Measurements from ENCODE around the gene LAMP2. TPM values are rescaled to one million over a fixed set of nuclear protein-coding genes. Genes with fewer than 3 reads are reported as not detected.
A peak's percentile ranks its signal among the peaks of the same experiment; 100 is the strongest.

LAMP2 gene
- total RNA-seq, 1 donor from 2014 or later = 146 TPM

DNA sequence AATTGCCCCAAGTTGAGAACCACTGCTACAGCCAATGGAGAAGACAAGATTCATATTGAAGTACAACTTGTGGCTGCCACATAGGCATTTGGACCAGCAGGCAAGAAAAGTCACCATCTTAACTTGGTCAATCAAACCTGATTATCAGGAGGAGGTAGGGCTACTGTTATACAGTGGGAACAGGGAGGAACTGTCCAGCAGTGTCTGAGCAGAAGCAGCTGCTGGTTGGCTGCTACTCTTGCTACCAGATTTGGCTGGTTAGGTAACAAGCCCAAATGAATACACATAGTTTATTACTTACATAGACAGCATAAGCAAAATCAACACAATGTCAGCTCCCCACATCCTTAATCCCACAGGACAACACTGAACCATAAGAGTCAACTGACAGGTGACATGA, 67.8 kb downstream of the LAMP2 start:
- Histone ChIP-seq H2AFZ (ENCODE audit: low read depth, low read length) (no peak overlapping the region), H3K27ac (ENCODE audit: low read depth, low read length) (no peak overlapping the region), H4K20me1 (ENCODE audit: insufficient read depth, low read length) (no peaks in the 10 kb centered on the region), H3K27me3 (ENCODE audit: insufficient read depth, low read length) (no peaks in the 10 kb centered on the region), H3K9me3 (ENCODE audit: insufficient read depth, low read depth, low read length) (no peaks in the 10 kb centered on the region), H3K4me1 (ENCODE audit: insufficient read depth, low read length) (no peaks in the 10 kb centered on the region), H3K4me2 (ENCODE audit: low read length) (no peak overlapping the region), H3K4me3 (ENCODE audit: insufficient read depth, low read depth, low read length) (no peak overlapping the region), H3K79me2 (ENCODE audit: insufficient read depth, low read length) (no peaks in the 10 kb centered on the region), H3K9ac (ENCODE audit: low read length) (no peak overlapping the region), H3K36me3 (ENCODE audit: insufficient read depth, low read length) (no peaks in the 10 kb centered on the region)
- Mint-ChIP-seq H3K9me3 (ENCODE audit: unreplicated experiment) (no peaks in the 10 kb centered on the region), H3K27ac (ENCODE audit: unreplicated experiment) (no peak overlapping the region), H3K36me3 (ENCODE audit: low read depth, unreplicated experiment) (no peaks in the 10 kb centered on the region), H3K4me1 (ENCODE audit: low read depth, unreplicated experiment) (no peaks in the 10 kb centered on the region), H3K27me3 (ENCODE audit: low read depth, unreplicated experiment) (no peaks in the 10 kb centered on the region), H3K4me3 (ENCODE audit: unreplicated experiment) (no peak overlapping the region)
- TF ChIP-seq, protein P1, sequence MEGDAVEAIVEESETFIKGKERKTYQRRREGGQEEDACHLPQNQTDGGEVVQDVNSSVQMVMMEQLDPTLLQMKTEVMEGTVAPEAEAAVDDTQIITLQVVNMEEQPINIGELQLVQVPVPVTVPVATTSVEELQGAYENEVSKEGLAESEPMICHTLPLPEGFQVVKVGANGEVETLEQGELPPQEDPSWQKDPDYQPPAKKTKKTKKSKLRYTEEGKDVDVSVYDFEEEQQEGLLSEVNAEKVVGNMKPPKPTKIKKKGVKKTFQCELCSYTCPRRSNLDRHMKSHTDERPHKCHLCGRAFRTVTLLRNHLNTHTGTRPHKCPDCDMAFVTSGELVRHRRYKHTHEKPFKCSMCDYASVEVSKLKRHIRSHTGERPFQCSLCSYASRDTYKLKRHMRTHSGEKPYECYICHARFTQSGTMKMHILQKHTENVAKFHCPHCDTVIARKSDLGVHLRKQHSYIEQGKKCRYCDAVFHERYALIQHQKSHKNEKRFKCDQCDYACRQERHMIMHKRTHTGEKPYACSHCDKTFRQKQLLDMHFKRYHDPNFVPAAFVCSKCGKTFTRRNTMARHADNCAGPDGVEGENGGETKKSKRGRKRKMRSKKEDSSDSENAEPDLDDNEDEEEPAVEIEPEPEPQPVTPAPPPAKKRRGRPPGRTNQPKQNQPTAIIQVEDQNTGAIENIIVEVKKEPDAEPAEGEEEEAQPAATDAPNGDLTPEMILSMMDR (IDR thresholded peaks at IDR 0.05; ENCODE audit: insufficient read depth, low read depth, low read length) = no peak
- TF ChIP-seq EZH2 (IDR thresholded peaks at IDR 0.05; ENCODE audit: insufficient read depth, low read length) = no peak
- FAIRE-seq (peak; percentile 85), DNase-seq (ENCODE audit: low read depth) (no peak)

DNA sequence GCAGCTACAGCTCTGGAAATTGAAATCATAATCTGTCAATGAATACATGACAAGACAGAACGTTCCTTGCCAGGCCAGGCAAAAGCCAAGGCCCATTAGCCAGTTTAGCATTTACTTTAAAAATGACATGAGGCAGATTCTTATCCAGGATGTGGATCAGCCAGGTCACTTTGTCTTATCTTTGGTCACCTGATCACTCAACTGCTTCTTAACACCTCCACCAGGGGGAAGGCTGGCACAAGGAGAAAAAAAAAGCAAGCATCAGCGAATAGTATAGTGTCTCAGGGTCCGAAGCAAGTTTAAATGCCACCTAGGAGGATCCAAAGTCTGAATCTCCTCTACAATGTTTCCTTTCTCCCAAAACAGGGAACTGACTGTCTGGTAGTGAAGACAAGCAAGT, 88.4 kb downstream of the LAMP2 start:
- H3K4me1 ChIP-seq (ENCODE audit: insufficient read depth, low read length) = no peaks in the 10 kb centered on the region
- H2AFZ ChIP-seq (ENCODE audit: low read depth, low read length) = no peak overlapping the region
- Mint-ChIP-seq H3K27me3 (ENCODE audit: low read depth, unreplicated experiment) (peaks cover 6% of the 10 kb centered on the region), H3K4me1 (ENCODE audit: low read depth, unreplicated experiment) (no peaks in the 10 kb centered on the region), H3K36me3 (ENCODE audit: low read depth, unreplicated experiment) (no peaks in the 10 kb centered on the region), H3K9me3 (ENCODE audit: unreplicated experiment) (no peaks in the 10 kb centered on the region), H3K4me3 (ENCODE audit: unreplicated experiment) (no peak overlapping the region), H3K27ac (ENCODE audit: unreplicated experiment) (no peak overlapping the region)
- H3K79me2 ChIP-seq (ENCODE audit: insufficient read depth, low read length) = no peaks in the 10 kb centered on the region
- H3K4me3 ChIP-seq (ENCODE audit: insufficient read depth, low read depth, low read length) = no peak overlapping the region
- H3K9ac ChIP-seq (ENCODE audit: low read length) = no peak overlapping the region
- DNase-seq (ENCODE audit: low read depth) = no peak
- H3K36me3 ChIP-seq (ENCODE audit: insufficient read depth, low read length) = no peaks in the 10 kb centered on the region
- no peaks in the 10 kb centered on the region for H3K9me3 ChIP-seq (ENCODE audit: insufficient read depth, low read depth, low read length)
- no peak for FAIRE-seq
- H3K27ac ChIP-seq (ENCODE audit: low read depth, low read length) = no peak overlapping the region
- H3K4me2 ChIP-seq (ENCODE audit: low read length) = no peak overlapping the region
- H4K20me1 ChIP-seq (ENCODE audit: insufficient read depth, low read length) = no peaks in the 10 kb centered on the region
- H3K27me3 ChIP-seq (ENCODE audit: insufficient read depth, low read length) = no peaks in the 10 kb centered on the region
- TF ChIP-seq, protein P1 (IDR thresholded peaks at IDR 0.05; ENCODE audit: insufficient read depth, low read depth, low read length) = no peak
- TF ChIP-seq EZH2 (IDR thresholded peaks at IDR 0.05; ENCODE audit: insufficient read depth, low read length) = no peak

DNA sequence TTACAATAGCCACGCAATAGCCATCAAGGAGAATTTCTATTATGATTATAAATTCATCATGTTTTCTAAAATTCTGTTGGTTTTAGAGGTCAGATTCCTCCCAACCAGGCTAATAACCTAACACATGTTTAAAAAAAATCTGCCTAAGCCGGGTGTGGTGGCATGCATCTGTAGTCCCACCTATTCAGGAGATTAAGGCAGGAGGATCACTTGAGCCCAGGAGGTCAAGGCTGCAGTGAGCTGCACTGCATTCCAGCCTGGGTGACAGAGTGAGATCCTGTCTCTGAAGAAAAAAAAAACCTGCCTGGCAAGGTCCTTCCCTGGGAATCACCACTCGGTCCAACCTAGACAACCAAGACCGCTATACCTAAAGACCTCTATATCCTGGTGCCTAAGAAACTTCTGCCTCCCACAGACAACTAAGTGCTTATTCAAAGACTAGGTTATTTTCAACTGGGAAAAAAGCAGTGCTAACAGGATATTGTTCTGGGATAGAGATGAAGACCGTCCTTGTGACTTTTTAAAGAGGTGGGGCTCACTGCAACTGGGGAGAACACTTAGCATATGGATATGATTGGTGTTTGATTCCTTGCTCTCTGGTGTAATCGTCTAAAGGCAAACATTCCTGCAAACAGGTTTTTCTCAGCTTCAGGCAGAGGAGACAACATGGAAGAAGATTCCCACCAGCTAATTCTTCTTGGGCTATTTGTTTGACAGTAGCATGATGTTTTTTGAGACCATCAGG, 89.0 kb downstream of the LAMP2 start:
- no peak for TF ChIP-seq EZH2 (IDR thresholded peaks at IDR 0.05; ENCODE audit: insufficient read depth, low read length)
- TF ChIP-seq, protein P1 (IDR thresholded peaks at IDR 0.05; ENCODE audit: insufficient read depth, low read depth, low read length) = no peak
- FAIRE-seq = peak; percentile 64
- H3K27me3 Mint-ChIP-seq (ENCODE audit: low read depth, unreplicated experiment) = peaks cover 6% of the 10 kb centered on the region
- no peaks in the 10 kb centered on the region for H3K36me3 Mint-ChIP-seq (ENCODE audit: low read depth, unreplicated experiment)
- no peak overlapping the region for H3K4me3 ChIP-seq (ENCODE audit: insufficient read depth, low read depth, low read length)
- H3K4me1 Mint-ChIP-seq (ENCODE audit: low read depth, unreplicated experiment) = no peaks in the 10 kb centered on the region
- H3K9ac ChIP-seq (ENCODE audit: low read length) = no peak overlapping the region
- no peaks in the 10 kb centered on the region for H3K27me3 ChIP-seq (ENCODE audit: insufficient read depth, low read length)
- H3K4me2 ChIP-seq (ENCODE audit: low read length) = no peak overlapping the region
- H3K27ac ChIP-seq (ENCODE audit: low read depth, low read length) = no peak overlapping the region
- no peaks in the 10 kb centered on the region for H3K9me3 ChIP-seq (ENCODE audit: insufficient read depth, low read depth, low read length)
- no peak overlapping the region for H3K4me3 Mint-ChIP-seq (ENCODE audit: unreplicated experiment)
- no peaks in the 10 kb centered on the region for H3K9me3 Mint-ChIP-seq (ENCODE audit: unreplicated experiment)
- no peaks in the 10 kb centered on the region for H3K4me1 ChIP-seq (ENCODE audit: insufficient read depth, low read length)
- no peak overlapping the region for H2AFZ ChIP-seq (ENCODE audit: low read depth, low read length)
- no peaks in the 10 kb centered on the region for H3K36me3 ChIP-seq (ENCODE audit: insufficient read depth, low read length)
- H3K79me2 ChIP-seq (ENCODE audit: insufficient read depth, low read length) = no peaks in the 10 kb centered on the region
- DNase-seq (ENCODE audit: low read depth) = no peak
- H4K20me1 ChIP-seq (ENCODE audit: insufficient read depth, low read length) = no peaks in the 10 kb centered on the region
- H3K27ac Mint-ChIP-seq (ENCODE audit: unreplicated experiment) = no peak overlapping the region
